Measurements from ENCODE around the gene ZBED5. TPM values are rescaled to one million over a fixed set of nuclear protein-coding genes. Genes with fewer than 3 reads are reported as not detected.
A peak's percentile ranks its signal among the peaks of the same experiment; 100 is the strongest.
"Not testable (repeated sequence)": the region's sequence is repeated elsewhere in the genome, so short reads cannot be mapped to it uniquely, and the experiment has no call there.

The ZBED5 gene
- total RNA-seq: 73.6 TPM

DNA sequence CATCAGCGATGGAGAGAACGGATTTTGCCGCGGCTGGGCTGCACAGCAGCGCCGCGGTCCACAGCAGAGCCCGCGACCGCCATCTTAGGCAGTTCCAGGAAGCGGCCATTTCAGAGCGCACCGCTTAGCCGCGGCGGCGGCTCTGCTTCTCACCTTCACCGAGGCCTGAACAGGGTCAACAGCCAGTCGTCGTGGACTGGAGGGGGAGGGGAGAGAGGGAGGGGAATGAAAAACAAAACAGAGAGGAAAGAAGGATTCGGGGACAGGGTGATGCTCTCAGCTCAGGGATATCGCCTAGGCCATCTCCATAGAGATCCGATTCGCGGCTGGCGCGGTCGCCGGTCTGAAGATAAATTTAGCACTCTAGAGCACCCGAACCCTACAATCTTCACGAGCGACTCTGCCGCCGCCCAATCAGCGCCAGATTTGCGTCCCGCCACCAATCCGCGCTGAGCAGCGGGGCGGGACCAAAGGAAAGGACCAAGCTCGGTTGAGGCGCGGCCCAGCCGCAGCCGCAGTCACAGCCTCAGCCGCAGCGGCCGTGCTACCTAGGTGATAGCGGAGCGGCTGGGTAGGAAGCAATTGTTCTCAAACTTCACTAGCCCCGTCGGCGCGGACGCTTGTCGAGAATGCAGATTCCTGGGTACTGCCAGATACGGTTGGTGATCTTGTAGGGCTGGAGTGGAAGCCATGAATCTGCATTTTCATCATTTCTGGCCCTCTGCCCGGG is at the start of gene ZBED5:
Gene ZBED5 (minus strand): TSS at position 345 of the 730 bp plus-strand sequence. CDS start 3,108 bp downstream, outside the sequence.
- peak; percentile 97 for DNase-seq

DNA sequence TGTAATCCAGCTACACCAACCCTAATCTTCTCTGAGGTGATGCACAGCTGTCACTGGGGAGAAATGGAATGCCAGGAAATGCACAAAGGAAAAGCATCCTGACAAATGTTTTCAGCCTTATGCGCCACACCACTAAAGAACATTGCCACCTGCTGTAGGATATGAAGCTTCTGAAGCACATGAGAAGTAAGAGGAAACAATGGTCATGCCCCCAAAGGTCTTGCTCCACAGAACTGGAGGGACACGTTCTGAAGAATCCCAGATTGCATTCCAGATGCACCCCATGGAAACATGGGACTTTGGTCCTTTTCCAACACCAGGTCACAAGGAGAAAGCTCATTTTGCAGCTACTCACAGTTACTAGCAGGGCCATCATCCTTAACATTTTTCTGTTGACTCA is 48.7 kb upstream of the ZBED5 start:
- DNase-seq: no peak

DNA sequence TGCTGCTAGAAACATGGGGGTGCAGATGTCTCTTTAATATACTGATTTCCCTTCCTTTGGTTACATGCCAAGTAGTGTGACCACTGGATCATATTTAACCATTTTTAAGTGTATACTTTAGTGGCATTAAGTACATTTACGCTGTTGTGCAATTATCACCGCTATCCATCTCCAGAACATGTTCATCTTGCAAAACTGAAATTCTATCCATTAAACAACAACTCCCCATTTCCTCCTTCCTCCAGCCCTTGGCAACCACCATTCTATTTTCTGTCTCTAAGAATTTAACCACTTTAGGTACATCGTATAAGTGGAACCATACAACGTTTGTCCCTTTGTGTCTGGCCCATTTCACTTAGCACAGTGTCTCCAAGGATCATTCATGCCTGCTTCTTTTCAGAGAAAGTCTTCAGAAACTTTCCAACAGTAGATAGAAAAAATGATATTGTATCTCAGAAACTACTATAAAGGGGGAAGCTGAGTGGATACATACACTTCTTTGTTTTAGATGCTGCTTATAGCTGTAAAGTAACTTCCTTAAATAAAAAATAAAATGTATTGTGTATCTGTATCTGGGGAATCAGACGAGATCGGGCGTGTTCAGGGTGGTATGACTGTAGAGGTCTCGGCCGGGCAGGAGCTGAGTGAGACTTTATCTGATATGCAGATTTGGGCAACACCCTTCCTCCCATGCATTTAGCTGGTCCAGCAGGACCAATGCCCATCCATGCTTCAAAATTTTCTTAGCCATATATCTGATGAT is 44.6 kb upstream of the ZBED5 start:
- no peak for DNase-seq

DNA sequence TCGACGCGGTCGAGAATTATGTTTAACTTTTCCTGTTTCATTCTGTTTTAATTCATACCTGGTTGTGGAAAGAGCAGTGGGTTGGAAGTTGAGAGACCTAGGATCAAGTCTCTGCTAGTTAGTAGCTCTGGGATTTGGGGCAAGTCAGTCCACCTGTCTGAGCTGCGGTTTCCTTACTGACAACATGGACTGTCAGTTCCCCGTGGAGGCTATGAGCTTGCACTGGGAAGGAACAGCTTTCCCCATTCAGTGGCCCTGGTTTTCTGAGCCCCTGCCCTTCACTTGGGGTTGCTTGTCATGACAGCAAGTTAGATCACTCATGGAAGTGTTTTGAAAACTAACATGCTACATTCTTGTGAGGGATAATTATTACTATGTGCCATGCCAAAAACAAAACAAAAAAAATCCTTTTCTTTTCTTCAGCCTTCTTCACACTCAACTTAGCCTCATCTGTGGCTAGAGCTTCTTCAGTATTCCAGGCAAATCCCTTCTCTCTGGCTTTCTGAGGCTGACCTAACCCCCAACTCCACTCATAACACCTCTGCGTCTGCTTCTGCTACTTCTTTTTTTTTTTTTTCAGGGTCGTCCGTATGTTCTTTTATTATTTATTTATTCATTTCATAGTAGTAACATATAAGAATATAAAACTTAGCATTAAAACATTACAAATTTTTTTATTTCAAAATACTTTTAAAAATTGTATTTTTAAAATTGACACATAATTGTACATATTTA is 43.0 kb upstream of the ZBED5 start:
- DNase-seq: no peak

DNA sequence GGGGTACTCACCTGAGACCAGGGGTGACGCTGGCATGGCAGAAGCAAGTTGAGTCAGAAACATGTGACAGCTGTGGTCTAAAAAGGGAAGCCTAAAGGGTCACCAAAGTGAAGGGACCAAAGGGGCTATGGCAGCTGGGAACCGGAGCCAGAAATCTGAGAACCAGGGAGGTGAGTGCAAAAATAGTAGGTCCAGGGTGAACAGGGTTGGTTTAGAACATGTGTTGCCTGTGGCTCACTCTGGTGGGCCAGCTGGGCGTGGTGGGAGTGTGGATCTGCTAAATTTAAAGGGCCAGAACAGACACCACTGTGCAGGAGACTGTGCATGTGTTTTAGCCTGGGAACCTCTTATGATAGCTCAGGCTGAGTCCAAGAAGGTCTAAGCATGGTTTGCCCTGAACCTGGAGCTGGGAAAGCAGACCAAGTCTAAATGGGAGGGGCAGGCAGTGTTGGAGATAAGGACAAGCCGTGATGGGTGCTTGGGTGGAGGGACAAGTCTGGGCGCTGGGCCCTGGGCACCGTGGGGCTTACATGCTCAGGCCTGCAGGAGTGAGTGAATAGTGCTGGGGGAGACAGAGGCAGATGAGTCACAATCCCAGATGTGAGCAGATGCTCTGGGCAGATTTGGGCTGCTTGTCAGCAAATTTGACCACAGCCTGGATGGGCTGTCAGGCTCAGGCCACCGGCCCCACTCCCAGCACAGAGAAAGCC is 41.4 kb upstream of the ZBED5 start:
- no peak for DNase-seq

DNA sequence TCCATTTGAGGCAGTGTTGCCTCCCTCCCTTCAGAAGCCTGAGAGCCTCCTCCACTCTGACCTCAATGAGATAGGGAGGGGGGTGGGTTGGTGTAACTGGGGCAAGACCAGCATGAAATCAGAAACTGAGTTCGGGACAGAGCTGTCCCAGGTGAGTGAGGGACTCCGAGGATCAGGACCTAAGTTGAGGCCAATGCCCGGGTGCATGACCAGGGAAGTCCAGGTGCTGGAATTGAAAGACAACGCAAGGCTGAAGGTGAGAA is 40.8 kb upstream of the ZBED5 start:
- DNase-seq: no peak

DNA sequence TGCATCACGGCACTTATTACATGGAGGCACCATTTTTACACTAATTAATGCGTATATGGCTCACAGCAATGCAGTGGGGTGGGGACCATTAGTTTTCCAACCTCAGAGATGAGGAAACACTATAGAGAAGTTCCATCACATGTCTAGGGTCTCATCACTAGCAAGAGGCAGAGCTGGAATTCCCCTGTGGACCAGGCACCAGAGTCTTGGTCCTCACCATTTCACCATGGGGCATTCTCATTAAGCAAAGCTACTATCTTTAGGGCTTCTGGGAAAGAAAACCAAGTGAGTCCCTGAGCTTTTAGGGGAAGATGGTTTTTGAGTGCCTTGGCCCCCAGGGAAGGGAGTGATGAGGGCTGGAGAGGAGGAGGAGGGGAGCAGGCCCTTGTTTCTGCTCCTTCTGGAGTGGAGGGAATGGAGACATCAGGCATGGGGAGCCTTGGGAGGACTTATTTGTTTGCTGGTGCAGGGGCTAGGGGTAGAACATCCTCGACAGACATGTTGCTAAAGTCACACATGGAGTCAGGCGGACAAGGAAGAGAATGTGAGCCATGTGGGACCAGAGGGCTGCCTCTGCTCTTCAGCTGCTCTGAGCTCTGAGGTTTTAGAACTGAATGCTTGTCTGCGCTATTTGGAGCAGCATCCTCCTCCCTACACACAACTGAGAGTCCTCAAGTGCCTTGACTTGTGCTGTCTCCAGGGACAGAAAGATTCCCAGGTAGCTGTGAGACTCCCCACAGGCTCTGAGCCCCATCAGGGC is 40.3 kb upstream of the ZBED5 start:
- DNase-seq: no peak

DNA sequence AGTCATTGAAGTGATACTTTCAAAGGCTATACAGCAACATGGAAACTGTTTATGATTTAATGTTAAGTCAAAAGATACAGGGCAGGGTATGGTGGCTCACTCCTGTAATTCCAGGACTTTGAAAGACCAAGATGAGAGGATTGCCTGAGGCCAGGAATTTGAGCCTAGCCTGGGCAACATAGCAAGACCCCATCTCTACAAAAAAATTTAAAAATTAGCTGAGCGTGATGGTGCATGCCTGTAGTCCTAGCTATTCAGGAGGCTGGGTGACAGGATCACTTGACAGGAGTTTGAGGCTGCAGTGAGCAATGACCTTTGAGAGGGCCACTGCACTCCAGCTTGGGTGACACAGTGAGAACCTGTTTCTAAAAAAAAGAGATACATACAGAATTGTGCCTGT is 39.3 kb upstream of the ZBED5 start:
- no peak for DNase-seq

DNA sequence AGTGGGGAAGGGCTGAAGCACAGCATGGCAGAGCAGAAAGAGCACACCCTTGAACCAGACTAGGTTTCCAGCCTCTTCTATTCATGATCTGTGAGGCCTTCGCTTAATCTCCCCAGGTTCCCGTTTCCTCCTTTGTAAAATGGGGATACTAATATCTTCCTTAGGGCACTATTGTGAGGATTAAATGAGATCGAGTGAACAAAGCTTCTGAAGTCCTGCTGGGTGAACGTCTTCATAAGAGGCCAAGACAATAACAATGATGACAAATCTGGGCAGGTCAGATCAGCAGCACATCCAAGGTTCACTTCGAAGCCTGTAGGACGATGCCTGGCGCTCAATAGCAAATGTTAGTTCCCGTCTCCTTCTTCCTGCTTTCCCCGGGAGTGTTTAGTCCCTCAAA is 38.6 kb upstream of the ZBED5 start:
- DNase-seq: no peak

DNA sequence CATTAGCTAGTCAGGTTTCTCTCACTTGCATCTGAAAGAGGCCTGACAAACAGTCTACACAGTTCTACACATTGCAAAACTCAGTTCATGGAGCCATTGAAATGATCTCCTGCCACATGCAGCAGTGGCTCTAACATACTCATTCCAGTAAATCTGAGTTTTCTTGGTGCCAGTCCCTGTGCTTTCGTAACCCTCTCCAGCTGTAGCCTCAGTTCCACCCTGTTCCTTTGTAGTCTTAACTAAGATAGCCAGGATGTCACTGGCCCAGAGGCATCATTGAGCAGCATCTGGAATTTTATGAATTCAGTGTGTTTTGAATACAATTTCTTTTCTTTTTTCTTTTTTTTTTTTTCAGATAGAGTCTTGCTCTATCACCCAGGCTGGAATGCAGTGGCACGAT is 37.4 kb upstream of the ZBED5 start:
- no peak for DNase-seq

DNA sequence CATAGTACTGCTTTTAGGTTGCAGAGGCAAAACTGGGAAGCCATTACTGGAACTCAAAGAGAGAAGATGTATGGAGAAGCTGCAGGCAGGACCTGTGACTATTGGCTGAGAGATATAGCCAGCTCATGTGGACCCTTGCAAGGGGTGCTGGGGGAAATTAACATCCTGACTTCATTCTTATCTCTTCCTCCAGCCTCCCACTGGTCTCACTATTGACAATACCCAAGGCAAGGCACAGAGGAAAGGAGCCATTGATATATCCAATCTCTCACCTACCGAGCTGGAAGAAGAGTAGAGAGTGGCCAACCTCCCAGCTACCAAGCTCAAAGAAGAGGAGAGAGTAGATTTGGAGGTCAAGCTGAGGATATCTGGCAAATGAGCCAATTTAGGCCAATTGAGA is 36.8 kb upstream of the ZBED5 start:
- DNase-seq: no peak

DNA sequence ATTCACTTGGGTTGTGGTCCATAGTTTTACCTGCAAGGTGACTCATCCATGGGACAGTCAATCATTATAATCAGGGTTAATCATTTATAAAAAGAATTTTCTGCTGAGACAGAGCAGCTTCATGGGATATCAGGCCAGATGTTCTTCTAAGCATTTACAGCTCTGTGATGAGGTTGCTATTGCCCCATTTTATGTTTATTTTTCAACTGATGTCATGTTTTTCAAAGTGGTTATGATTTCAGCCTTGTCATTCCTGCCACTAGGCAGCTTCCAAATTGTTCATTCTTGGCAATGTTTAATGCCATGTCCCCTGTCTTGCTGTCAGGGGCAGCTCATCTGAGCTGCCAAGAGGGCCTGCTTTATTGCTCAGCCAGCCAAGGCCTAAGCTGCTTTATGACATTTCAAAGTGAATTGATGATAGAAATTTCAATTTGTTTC is 35.9 kb upstream of the ZBED5 start:
- DNase-seq: no peak

DNA sequence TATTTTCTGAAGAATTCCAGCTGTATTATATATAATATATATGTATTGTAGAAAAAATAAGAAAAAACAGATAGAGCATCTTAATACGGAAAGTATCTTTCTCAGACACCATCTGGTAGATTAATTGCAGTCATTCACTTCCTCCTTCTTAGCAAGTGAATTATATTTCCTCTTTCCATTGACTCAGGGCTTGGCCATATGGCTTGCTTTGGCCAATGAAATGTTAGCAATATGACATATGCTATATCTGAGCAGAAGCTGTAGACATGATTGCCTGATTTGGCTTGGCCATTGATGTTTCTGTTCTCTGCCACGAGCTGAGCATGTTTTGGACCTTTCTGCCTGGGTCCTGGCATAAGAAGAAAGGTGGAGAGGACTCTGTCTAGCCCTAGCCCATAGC is 34.4 kb upstream of the ZBED5 start:
- no peak for DNase-seq

DNA sequence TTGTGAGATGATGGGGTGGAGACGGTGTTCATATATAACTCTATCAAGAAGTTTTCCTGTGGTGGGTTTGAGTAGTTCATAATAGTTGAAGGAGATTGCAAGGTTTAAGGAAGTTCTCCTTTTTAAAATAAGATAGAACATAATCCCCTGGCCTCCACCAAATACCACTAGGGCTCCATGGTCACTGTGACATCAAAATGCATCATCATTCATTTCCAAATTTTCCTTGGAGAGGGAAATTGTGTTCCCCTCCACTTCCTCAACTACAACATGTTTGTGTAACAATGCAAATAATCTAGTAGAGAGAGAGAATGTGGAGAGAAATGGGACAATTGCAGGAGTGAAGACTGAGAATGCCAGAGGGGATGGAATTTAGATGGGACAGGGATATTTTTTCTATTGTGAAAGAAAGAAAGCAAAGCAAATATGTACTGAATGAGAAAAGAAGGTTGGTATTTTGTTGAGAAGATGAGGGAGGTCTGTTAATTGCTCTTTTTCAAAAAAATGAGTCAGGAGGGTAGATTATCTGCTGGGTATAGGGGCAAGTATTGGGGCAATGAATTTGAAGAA is 33.4 kb upstream of the ZBED5 start:
- no peak for DNase-seq

DNA sequence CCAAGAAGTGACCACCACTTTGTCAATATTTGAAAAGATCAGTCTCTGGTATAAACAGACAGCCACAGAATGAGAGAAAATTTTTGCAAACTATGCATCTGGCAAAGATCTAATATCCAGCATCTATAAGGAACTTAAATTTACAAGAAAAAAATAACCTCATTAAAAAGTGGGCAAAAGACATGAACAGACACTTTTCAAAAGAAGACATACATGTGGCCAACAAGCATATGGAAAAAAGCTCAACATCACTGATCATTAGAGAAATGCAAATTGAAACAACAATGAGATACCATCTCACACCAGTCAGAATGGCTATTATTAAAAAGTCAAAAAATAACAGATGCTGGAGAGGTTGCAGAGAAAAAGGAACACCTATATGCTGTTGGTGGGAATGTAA is 32.2 kb upstream of the ZBED5 start:
- DNase-seq: not testable (repeated sequence)

DNA sequence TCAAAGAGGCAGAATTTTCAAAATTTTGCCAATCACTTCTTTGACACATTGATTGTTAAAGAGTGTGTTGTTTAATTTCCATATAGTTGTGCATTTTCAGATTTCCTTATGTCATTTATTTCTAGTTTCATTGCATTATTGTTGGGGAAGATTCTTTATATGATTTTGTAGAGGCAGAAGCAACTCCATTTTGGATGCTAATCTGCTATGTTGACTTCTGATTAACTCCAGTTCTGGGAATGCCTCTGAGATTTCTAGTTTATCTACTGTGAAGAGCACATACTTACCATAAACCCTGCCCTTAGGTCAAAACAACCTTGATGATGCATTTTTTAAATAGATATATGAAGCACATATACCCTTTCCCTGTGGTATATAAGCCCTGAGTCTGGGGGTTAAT is 29.5 kb upstream of the ZBED5 start:
- no peak for DNase-seq

DNA sequence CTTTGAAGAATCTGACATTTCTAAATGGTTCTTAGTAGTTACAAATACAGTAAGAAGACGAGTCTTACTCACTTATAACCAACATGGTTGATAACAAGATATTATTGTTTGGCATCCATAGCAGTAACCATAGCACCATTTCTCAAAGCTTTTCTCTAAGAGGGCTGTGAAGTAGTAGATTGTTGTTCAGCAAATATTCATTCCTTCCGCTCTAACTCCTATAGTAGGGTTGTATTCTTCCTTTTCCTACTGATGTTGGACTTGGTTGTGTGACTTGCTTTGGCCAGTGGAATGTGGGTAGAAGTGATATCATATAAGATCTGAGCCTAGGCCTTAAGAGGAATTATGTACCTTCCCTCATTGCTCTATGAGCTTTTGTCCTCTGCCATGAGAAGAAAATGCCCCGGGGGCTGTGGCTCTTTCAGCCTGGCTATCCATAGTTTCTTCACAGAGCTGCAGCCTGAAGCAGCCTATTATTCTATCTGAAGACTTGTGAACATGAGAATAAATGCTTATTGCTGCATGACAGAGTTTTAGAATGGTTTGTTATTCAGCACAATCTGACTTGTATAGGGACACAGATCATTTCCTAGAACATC is 28.9 kb upstream of the ZBED5 start:
- no peak for DNase-seq

DNA sequence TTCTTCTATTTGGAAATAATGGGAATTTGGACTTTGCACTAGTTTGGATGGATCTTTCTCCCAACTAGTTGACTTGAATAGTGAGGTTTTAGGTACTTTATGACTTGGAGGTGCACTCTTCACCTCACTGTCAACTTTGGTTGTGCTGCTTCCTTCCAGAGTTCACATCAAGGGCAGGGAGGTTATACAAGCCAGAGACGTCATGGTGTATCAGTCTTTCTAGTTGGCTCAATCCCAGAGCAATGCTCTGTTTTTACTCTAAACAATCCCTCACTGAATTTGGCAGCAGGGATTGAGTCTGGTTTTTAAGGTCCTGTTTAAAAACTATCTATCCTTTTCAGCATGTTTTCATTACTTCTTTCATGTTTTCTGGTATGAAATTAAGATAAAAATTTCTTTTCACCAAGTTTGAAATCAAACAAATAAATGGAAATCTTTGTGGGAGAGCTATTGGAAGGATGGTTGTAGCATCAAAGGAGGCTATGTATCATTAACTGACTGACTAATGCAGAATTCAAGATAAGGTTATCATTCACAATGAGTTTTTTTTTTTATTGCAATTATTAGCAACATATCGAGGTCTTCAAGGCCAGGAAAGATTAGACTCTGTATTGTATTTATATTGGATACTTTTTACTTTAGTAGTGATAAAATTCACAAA is 28.0 kb upstream of the ZBED5 start:
- no peak for DNase-seq

DNA sequence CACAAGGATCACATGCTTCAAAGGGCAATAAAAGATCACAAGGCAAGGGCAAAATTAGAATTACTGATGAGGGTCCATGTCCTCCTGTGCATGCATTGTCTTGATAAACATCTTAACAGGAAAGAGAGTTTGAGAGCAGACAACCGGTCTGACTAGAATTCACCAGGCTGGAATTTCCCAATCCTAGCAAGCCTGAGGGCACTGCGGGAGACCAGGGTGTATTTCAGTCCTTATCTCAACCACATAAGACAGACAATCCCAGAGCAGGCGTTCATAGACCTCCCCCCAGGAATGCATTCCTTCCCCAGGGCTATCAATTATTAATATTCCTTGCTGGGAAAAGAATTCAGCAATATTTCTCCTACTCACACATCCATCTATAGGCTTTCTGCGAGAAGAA is 26.4 kb upstream of the ZBED5 start:
- not testable (repeated sequence) for DNase-seq

DNA sequence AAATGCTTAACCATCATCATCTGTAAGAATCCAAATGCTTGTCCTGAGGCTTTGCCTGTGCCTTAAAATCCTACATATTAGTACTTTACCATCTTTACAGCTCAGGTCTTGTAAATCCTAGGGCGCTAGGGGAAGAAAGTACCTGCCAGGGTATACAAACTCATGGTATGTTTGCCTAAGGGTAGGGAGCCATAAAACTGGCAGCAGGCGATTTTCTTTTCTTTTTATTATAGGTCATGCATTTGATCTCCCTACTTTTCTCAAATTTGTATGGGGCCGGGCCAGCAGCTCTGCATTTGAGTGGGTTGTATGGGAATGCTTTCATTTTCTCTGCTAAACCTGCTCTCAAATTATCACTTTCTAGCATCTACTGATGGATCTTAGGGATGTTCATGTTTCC is 24.0 kb upstream of the ZBED5 start:
- no peak for DNase-seq
